Endothelial cell (in vitro differentiated cells): Measurements from ENCODE around the gene LGALS7B. TPM values are rescaled to one million over a fixed set of nuclear protein-coding genes. Genes with fewer than 3 reads are reported as not detected.
A peak's percentile ranks its signal among the peaks of the same experiment; 100 is the strongest.
"Not testable (repeated sequence)": the region's sequence is repeated elsewhere in the genome, so short reads cannot be mapped to it uniquely, and the experiment has no call there.

Source experiments
- DNase-seq: peaks from one replicate; pipeline ENCODE4 v3.0.0; 2021; ENCODE audit warnings: low spot score
- H3K27ac Mint-ChIP-seq: one replicate; pipeline ENCODE4 v1.8.0; 2021; ENCODE audit warnings: mixed read lengths, inconsistent platforms; ENCODE audit not compliant: unreplicated experiment
- H3K27me3 Mint-ChIP-seq: one replicate; pipeline ENCODE4 v1.8.0; 2021; ENCODE audit warnings: mild to moderate bottlenecking, moderate library complexity, mixed read lengths, inconsistent platforms; ENCODE audit not compliant: unreplicated experiment
- H3K36me3 Mint-ChIP-seq: one replicate; pipeline ENCODE4 v1.8.0; 2021; ENCODE audit warnings: mild to moderate bottlenecking, low read depth, mixed read lengths, inconsistent platforms; ENCODE audit not compliant: unreplicated experiment
- H3K4me1 Mint-ChIP-seq: one replicate; pipeline ENCODE4 v1.8.0; 2021; ENCODE audit warnings: mild to moderate bottlenecking, mixed read lengths, inconsistent platforms; ENCODE audit not compliant: unreplicated experiment
- H3K4me3 Mint-ChIP-seq: one replicate; pipeline ENCODE4 v1.8.0; 2021; ENCODE audit warnings: mild to moderate bottlenecking, mixed read lengths, inconsistent platforms; ENCODE audit not compliant: unreplicated experiment
- H3K9me3 Mint-ChIP-seq: one replicate; pipeline ENCODE4 v1.8.0; 2021; ENCODE audit warnings: mixed read lengths, inconsistent platforms; ENCODE audit not compliant: unreplicated experiment
- CTCF ChIP-seq: fragments of 200-600 bp; sonication (generic); IDR thresholded peaks from one replicate; pipeline ENCODE4 v1.5.0; 2021; ENCODE audit warnings: antibody characterized with exemption; ENCODE audit not compliant: unreplicated experiment
- total RNA-seq: library from RNA; stranded (reverse); fragmentation: NEBNext Ultra II Directional; extraction: Animal tissue kit (Norgen Biotek cat#: 25700); gene quantifications from one replicate; pipeline ENCODE4 v1.2.1, GENCODE V29; 2021; ENCODE audit not compliant: unreplicated experiment

LGALS7B gene
- total RNA-seq, 1 donor from 2014 or later = 18.8 TPM

- Mint-ChIP-seq H3K27me3 (peaks cover 6% of the 10 kb centered on the region), H3K9me3 (no peaks in the 10 kb centered on the region), H3K4me3 (no peak overlapping the region), H3K27ac (no peak overlapping the region), H3K4me1 (no peaks in the 10 kb centered on the region), H3K36me3 (peaks cover 30% of the 10 kb centered on the region)
- TF ChIP-seq CTCF = no peak
- no peak for DNase-seq
Observed at GRCh38 chr19:38817081-38817480, 28.1 kb downstream of the LGALS7B start.

- H3K4me1 Mint-ChIP-seq = peaks cover 7% of the 10 kb centered on the region
- peak overlapping the region; percentile 59 for H3K4me3 Mint-ChIP-seq
- no peaks in the 10 kb centered on the region for H3K9me3 Mint-ChIP-seq
- no peak for DNase-seq
- H3K27me3 Mint-ChIP-seq = peaks cover 6% of the 10 kb centered on the region
- TF ChIP-seq CTCF = no peak
- peaks cover 47% of the 10 kb centered on the region for H3K36me3 Mint-ChIP-seq
- no peak overlapping the region for H3K27ac Mint-ChIP-seq
Observed at GRCh38 chr19:38819231-38819920, 30.4 kb downstream of the LGALS7B start.

DNA sequence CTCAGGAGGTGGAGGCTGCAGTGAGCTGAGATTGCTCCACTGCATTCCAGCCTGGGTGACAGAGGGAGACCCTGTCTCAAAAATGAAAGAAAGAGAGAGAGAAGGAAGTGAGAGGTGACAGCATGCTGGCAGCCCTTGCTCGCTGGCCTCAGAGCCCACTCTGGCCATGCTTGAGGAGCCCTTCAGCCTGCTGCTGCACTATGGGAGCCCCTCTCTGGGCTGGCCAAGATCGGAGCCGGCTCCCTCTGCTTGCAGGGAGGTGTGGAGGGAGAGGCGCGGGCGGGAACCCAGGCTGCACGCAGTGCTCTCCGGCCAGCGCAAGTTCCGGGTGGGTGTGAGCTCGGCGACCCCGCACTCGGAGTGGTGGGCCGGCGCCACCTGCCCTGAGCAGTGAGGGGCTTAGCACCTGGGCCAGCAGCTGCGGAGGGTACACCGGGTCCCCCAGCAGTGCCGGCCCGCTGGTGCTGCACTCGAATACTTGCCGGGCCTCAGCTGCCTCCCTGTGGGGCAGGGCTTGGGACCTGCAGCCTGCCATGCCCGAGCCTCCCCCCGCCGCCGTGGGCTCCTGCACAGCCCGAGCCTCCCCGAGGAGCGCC, 32.3 kb downstream of the LGALS7B start:
- not testable (repeated sequence) for H3K4me1 Mint-ChIP-seq, H3K9me3 Mint-ChIP-seq

GRCh38 chr19:38825936-38826335, 36.9 kb downstream of the LGALS7B start:
- not testable (repeated sequence) for H3K27me3 Mint-ChIP-seq, H3K27ac Mint-ChIP-seq, H3K4me3 Mint-ChIP-seq, H3K9me3 Mint-ChIP-seq, DNase-seq, H3K4me1 Mint-ChIP-seq
- peaks cover 35% of the 10 kb centered on the region for H3K36me3 Mint-ChIP-seq

More for the DNA sequence above, 32.3 kb downstream of the LGALS7B start:
- H3K36me3 Mint-ChIP-seq = peaks cover 42% of the 10 kb centered on the region
- H3K27me3 Mint-ChIP-seq, H3K4me3 Mint-ChIP-seq, H3K27ac Mint-ChIP-seq, DNase-seq: not testable (repeated sequence)

DNA sequence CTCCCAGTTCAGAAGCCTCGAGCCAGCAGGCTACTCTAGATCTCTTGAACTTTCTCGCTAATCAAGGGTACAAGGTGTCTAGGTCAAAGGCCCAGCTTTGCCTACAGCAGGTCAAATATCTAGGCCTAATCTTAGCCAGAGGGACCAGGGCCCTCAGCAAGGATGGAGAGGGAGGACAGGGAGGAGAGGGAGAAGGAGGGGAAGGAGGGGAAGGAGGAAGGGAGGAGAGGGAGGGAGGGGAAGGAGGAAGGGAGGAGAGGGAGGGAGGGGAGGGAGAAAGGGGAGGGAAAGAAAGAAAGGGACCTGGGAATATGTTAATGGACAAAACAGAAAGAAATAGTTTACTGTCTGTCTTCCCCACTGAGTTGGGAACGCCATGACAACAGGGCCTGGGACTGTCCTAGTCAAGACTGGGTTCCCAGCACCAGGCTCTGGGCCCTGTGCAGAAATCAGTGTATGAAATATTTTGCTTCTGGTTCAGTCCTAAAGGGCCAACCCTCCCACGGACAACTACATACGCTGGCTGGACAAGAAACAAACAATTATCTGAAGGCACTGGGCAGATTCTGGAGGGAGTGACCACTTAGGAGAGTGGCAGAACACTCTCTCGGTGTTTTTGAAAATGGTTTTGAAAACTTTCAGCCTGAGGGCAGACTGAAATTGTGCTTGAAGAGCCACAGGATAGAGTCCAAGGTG, 38.0 kb downstream of the LGALS7B start:
- Mint-ChIP-seq H3K9me3 (no peaks in the 10 kb centered on the region), H3K4me1 (peaks cover 16% of the 10 kb centered on the region), H3K27me3 (peaks cover 2% of the 10 kb centered on the region), H3K4me3 (peak overlapping the region; percentile 15), H3K27ac (no peak overlapping the region), H3K36me3 (peaks cover 30% of the 10 kb centered on the region)
- TF ChIP-seq CTCF = no peak
- no peak for DNase-seq

DNA sequence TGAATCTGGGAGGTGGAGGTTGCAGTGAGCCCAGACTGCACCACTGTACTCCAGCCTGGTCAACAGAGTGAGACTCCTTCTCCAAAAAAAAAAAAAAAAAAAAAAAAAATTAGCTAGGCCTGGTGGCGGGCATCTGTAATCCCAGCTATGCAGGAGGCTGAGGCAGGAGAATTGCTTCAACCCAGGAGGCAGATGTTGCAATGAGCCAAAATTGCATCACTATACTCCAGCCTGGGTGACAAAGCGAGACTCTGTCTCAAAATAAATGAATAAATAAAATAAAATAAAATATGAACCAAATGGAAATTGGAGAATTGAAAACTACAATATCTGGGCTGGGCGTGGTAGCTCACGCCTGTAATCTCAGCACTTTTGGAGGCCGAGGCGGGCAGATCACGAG, 40.2 kb downstream of the LGALS7B start:
- not testable (repeated sequence) for H3K4me3 Mint-ChIP-seq, H3K27ac Mint-ChIP-seq, H3K27me3 Mint-ChIP-seq, H3K9me3 Mint-ChIP-seq, DNase-seq
- H3K36me3 Mint-ChIP-seq = peaks cover 12% of the 10 kb centered on the region
- H3K4me1 Mint-ChIP-seq = peaks cover 11% of the 10 kb centered on the region
